Pancreas (tissue), 10 donors: Measurements from ENCODE around the gene ZBTB16. TPM values are rescaled to one million over a fixed set of nuclear protein-coding genes. Genes with fewer than 3 reads are reported as not detected.

ENCODE experiments used
- ATAC-seq, 4 donors: fragments of 200-7000 bp; cut with Tn5 transposase; one replicate each; pipeline versions ENCODE4 v1.8.0 to v1.9.1; 2020; ENCODE audit warnings: mild to moderate bottlenecking in 4 of 4, moderate library complexity in 4 of 4
- DNase-seq, 6 donors: peaks; one replicate each; pipeline ENCODE4 v3.0.0-alpha.2; 2020
- FAIRE-seq: peaks from 2 replicates; lab custom pipeline; 2012; peaks lifted over from hg19 to GRCh38; lab: Jason Lieb, UNC
- H3K27ac ChIP-seq, 4 donors: fragments of 200-600 bp; sonication (generic); 1 replicate in 3 of 4; 2 replicates in 1 of 4; pipeline versions ENCODE4 v1.5.0 to v1.8.0; 2020
- H3K27me3 ChIP-seq, 4 donors: fragments of 200-600 bp; one replicate each; pipeline ENCODE4 v1.8.0; 2021
- H3K36me3 ChIP-seq, 3 donors: fragments of 200-600 bp; sonication (generic) in 1 of 3; one replicate each; pipeline versions ENCODE4 v1.5.0 to v1.8.0; 2020 to 2021
- H3K4me1 ChIP-seq, 3 donors: fragments of 200-600 bp; one replicate each; pipeline ENCODE4 v1.8.0; 2021
- H3K4me3 ChIP-seq, 4 donors: fragments of 200-600 bp; sonication (generic) in 2 of 4; one replicate each; pipeline versions ENCODE4 v1.5.0 to v1.8.0; 2020 to 2021
- H3K9me3 ChIP-seq, 4 donors: fragments of 200-600 bp; one replicate each; pipeline ENCODE4 v1.8.0; 2021
- WGBS, 2 donors: extraction: QIAGEN DNeasy Blood & Tissue Kit; methylation state at CpG; one replicate each; pipeline ENCODE4 v1.1.7; 2013; 5-methylcytosine and 5-hydroxymethylcytosine counted together
- intact Hi-C, 3 donors: fragments of 100-400 bp; cut with DNase I; formaldehyde crosslinking; loops; one replicate each; pipeline versions ENCODE4 v1.11.1 to v1.14.2; 2022
- polyA plus RNA-seq, 2 donors: library from polyadenylated mRNA; stranded (reverse); fragments of 200-250 nt; gene quantifications; one replicate each; pipeline ENCODE4 v1.2.3, GENCODE V29; 2013
- total RNA-seq, 6 donors: library from RNA; stranded (reverse); fragmentation: NEBNext Ultra II Directional in 4 of 6; extraction: Animal tissue kit (Norgen Biotek cat#: 25700) in 4 of 6; gene quantifications; one replicate each; pipeline versions ENCODE4 v1.2.1 to v1.2.4, GENCODE V29; 2021 to 2023
- TF ChIP-seq, protein P1 (sequence below), 4 donors: fragments of 200-600 bp; sonication (generic) in 3 of 4; IDR thresholded peaks; one replicate each; pipeline versions ENCODE4 v1.5.0 to v1.8.0; 2021; ENCODE audit warnings: antibody characterized with exemption in 4 of 4
- donor health status: healthy with polysubstance abuse.
- donor health status: DM: no; HTN: no; CAD: no; lungs with moderate emphysema.
- donor health status: DM: no; HTN: no; CAD: no.
- donor health status: control.
- donor health status: control.
- donor health status: Bipolar disorder and iron deficiency.
- donor health status: DM: yes; HTN: yes; CAD: no.
- donor health status: DM: no; HTN: no; CAD: no.
- donor health status: DM: no; HTN: no; CAD: no.
- donor health status: DM: yes; HTN: yes; CAD: no.

Gene ZBTB16
- total and polyA plus RNA-seq, 8 donors, result 8.1 to 76.4 (median 42.3) TPM

- no peaks in the 10 kb centered on the region for H3K27me3 ChIP-seq
- H3K36me3 ChIP-seq, result peaks cover 0 to 2% (median 0%) of the 10 kb centered on the region in 3 donors
- no peaks in the 10 kb centered on the region for H3K9me3 ChIP-seq
- ATAC-seq (no peak), FAIRE-seq (no peak), DNase-seq (no peak)
- intact Hi-C loops, result no loop called here
- H3K4me3 ChIP-seq, result no peak overlapping the region
- WGBS, 2 donors, result 23 to 34% methylated on average over 8 of the region's 8 CpGs
- peak overlapping the region in 1 of 4 donors; percentile 18 for H3K27ac ChIP-seq
- TF ChIP-seq, protein P1, sequence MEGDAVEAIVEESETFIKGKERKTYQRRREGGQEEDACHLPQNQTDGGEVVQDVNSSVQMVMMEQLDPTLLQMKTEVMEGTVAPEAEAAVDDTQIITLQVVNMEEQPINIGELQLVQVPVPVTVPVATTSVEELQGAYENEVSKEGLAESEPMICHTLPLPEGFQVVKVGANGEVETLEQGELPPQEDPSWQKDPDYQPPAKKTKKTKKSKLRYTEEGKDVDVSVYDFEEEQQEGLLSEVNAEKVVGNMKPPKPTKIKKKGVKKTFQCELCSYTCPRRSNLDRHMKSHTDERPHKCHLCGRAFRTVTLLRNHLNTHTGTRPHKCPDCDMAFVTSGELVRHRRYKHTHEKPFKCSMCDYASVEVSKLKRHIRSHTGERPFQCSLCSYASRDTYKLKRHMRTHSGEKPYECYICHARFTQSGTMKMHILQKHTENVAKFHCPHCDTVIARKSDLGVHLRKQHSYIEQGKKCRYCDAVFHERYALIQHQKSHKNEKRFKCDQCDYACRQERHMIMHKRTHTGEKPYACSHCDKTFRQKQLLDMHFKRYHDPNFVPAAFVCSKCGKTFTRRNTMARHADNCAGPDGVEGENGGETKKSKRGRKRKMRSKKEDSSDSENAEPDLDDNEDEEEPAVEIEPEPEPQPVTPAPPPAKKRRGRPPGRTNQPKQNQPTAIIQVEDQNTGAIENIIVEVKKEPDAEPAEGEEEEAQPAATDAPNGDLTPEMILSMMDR (IDR thresholded peaks at IDR 0.05), result no peak
- peaks cover 31 to 38% (median 35%) of the 10 kb centered on the region in 3 donors for H3K4me1 ChIP-seq
Measured at GRCh38 chr11:114131461-114131864, 72.0 kb downstream of the ZBTB16 start.

GRCh38 chr11:114132417-114132816, 72.9 kb downstream of the ZBTB16 start:
- Histone ChIP-seq H3K27me3 (no peaks in the 10 kb centered on the region), H3K27ac (no peak overlapping the region), H3K9me3 (no peaks in the 10 kb centered on the region), H3K36me3 (no peaks in the 10 kb centered on the region), H3K4me1 (peaks cover 31 to 38% (median 35%) of the 10 kb centered on the region in 3 donors), H3K4me3 (no peak overlapping the region)
- no peak for ATAC-seq
- TF ChIP-seq, protein P1 (IDR thresholded peaks at IDR 0.05), result no peak
- WGBS, 2 donors, result 87 to 93% methylated on average over 9 of the region's 9 CpGs
- no peak for DNase-seq
- intact Hi-C loops, result no loop called here
- no peak for FAIRE-seq

DNA sequence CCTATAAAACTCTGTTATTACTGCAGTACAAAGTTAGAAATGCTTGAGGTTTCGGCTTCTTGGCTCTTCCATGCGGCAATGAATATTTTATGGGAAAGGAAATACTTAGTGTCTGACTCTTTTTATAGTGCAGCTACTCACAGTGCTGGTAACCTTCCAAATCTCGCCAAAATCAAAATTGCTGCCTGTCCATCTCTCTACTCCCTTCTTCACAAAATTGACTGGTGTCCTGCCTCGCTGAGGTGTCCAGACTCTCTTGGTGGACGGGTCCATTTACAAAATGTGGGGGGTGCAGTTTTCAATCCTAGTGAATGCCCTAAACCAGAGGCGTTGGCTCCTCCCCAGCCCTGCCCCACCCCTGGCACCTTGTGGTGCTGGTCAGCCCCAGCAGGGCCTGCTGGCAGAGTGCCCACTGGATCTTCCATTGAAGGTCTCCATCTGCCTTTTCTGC, 73.5 kb downstream of the ZBTB16 start:
- no peaks in the 10 kb centered on the region for H3K9me3 ChIP-seq
- TF ChIP-seq, protein P1 (IDR thresholded peaks at IDR 0.05), result no peak
- FAIRE-seq, result no peak
- H3K27me3 ChIP-seq, result no peaks in the 10 kb centered on the region
- DNase-seq, result peak in 3 of 6 donors; percentile 40 to 73 (median 63)
- H3K27ac ChIP-seq, result no peak overlapping the region
- H3K36me3 ChIP-seq, result no peaks in the 10 kb centered on the region
- no peak for ATAC-seq
- H3K4me1 ChIP-seq, result peaks cover 31 to 38% (median 35%) of the 10 kb centered on the region in 3 donors
- no peak overlapping the region for H3K4me3 ChIP-seq
- 89 to 94% methylated on average over 6 of the region's 6 CpGs for WGBS, 2 donors
- intact Hi-C loops, result no loop called here

GRCh38 chr11:114133548-114134329, 74.2 kb downstream of the ZBTB16 start:
- Histone ChIP-seq H3K27ac (no peak overlapping the region), H3K9me3 (no peaks in the 10 kb centered on the region), H3K27me3 (no peaks in the 10 kb centered on the region), H3K36me3 (no peaks in the 10 kb centered on the region), H3K4me3 (no peak overlapping the region), H3K4me1 (peaks cover 31 to 38% (median 35%) of the 10 kb centered on the region in 3 donors)
- intact Hi-C loops, result no loop called here
- DNase-seq (peak in 1 of 6 donors; percentile 32), ATAC-seq (peak; percentile 53 to 68 (median 58)), FAIRE-seq (no peak)
- WGBS, 2 donors, result 67 to 68% methylated on average over 9 of the region's 9 CpGs
- TF ChIP-seq, protein P1 (IDR thresholded peaks at IDR 0.05), result no peak

DNA sequence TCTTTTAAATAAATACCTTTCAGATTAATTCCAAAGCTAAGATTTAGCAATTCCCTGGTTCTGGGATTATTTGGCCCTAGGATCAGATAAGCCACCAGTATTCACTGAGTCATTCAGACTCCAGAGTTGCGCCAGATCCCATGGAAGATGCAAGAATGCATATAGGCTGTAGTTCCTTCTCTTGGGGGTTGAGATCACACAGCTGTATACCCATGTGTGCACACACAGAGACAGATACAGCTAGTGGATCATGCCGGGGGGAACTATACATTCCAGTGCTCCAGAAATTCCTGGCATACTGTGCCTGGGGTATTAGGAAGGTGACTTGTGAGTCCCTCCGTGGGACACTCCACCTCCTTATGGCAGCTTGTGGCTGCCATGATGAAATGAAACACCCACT, 75.4 kb downstream of the ZBTB16 start:
- TF ChIP-seq, protein P1 (IDR thresholded peaks at IDR 0.05), result no peak
- Histone ChIP-seq H3K27me3 (no peaks in the 10 kb centered on the region), H3K4me3 (no peak overlapping the region), H3K27ac (no peak overlapping the region), H3K36me3 (no peaks in the 10 kb centered on the region), H3K9me3 (no peaks in the 10 kb centered on the region), H3K4me1 (peaks cover 21 to 35% (median 31%) of the 10 kb centered on the region in 3 donors)
- intact Hi-C loops, result no loop called here
- peak; percentile 6 to 36 (median 24) for ATAC-seq
- no peak for DNase-seq
- FAIRE-seq, result no peak
- WGBS, 2 donors, result 86 to 97% methylated on average over 3 of the region's 3 CpGs
